Sciatic nerve (tissue), 2 donors: Measurements from ENCODE around the gene SYNPR. TPM values are rescaled to one million over a fixed set of nuclear protein-coding genes. Genes with fewer than 3 reads are reported as not detected.

Source experiments
- ATAC-seq: fragments of 200-7000 bp; cut with Tn5 transposase; one replicate; pipeline ENCODE4 v1.9.1; 2020; ENCODE audit warnings: mild to moderate bottlenecking, moderate library complexity
- DNase-seq: peaks from one replicate; pipeline ENCODE4 v3.0.0-alpha.2; 2020; ENCODE audit warnings: low spot score
- intact Hi-C: fragments of 100-400 bp; cut with DNase I; formaldehyde crosslinking; loops from one replicate; pipeline ENCODE4 v1.14.2; 2022
- total RNA-seq: library from RNA; stranded (reverse); fragmentation: NEBNext Ultra II Directional; extraction: Animal tissue kit (Norgen Biotek cat#: 25700); gene quantifications from one replicate; pipeline ENCODE4 v1.2.1, GENCODE V29; 2021
- donor health status: DM: no; HTN: no; CAD: no.
- donor health status: DM: no; HTN: no; CAD: no.

Gene SYNPR
- total RNA-seq, 1 donor from 2014 or later, result not detected

- intact Hi-C loops, result no loop called here
- no peak for ATAC-seq
- no peak for DNase-seq
Observed at GRCh38 chr3:63441262-63441661, 163.2 kb downstream of the SYNPR start.

GRCh38 chr3:63442918-63443317 lies 164.8 kb downstream of the SYNPR start:
- intact Hi-C loops, result no loop called here
- ATAC-seq (no peak), DNase-seq (no peak)

DNA sequence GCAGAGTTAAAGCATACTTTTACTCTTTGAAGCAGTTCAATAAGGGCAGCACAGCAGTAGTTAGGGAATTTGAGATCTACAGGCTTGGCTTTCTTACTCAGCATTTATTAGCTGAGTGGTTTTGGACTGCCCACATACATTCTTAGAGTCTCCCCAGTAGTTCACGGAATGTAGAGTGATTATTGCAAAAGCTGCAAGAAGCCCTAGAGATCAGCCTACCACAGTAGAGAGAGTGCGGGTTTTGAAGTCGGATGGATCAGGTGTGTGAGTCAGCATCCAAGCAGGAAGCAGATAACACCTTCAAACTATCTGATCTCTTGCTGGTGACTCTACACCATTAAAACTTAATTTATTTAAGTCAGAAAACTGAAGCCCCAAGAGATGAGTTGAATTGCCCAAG lies 171.9 kb downstream of the SYNPR start:
- DNase-seq (no peak), ATAC-seq (no peak)
- intact Hi-C loops, result no loop called here

DNA sequence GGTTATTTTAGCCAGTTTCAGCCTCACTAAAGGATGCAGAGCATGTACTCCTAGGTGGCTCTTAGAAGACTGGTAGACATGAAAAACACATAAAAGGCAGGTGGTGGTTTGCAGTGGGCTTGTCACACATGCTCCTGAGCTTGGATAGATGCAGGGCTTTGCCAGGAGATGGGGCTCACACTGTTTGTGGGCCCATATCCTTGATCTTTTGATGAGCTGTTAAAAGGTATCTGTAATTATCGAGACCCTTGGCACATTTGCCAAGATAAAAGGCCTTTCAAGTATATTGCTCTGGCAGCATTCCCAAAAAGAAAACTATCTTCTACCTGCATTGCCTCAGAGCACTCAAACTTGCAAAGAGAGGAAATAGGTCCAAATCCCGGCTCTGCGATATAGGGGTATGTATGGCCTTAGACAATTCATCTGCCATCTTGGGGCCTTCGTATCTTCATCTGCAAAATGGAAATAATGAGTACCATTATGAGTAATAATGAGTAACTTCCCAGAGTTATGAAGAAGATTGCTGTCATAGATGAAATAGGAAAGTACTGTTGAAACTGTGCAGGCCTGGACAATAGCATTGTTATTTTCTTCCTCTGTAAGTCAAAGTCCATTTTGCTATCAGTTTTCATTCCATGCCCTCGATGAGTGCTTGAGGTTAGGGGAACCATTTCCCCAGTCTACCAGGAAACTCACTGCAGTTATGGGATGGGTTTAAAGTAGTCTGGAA lies 172.7 kb downstream of the SYNPR start:
- DNase-seq (no peak), ATAC-seq (no peak)
- intact Hi-C loops, result no loop called here

DNA sequence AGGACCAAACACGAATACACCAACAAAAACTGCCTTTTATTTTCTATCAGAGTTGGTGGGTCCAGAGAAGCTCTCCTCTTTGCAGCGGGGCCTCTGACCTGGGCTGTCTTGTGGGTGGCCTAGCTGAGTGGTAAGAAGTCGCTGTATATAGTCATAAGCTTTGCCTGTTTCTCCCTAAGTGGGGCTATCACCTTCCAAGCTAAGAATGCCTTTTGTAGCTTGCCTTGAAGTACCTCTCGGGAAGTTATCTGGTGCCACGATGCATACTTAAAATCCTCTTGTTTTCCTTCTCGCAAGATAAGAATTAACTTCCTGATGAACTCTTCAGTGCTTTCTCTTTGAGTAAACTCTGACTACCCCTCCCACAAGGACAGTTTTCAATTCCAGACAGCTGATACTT lies 178.8 kb downstream of the SYNPR start:
- DNase-seq (no peak), ATAC-seq (no peak)
- intact Hi-C loops, result no loop called here

DNA sequence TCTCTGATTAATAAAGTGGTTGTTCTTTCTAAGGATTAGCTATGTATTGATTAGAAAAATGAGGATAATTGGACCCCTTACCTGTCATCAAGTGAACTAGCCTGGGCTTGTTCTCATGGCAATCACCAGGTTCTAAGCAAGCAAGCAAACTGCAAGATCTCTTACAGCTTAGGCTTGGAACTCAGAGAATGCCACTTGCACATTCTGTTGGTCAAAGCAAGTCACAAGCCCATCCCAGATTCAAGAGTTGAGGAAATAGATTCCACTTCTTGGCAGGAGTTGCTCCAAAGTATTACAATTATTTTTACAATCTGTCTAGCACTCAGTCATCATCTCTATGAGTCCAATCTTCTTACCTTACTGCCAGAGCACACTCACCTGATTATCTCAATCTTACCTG lies 180.3 kb downstream of the SYNPR start:
- DNase-seq (no peak), ATAC-seq (no peak)
- intact Hi-C loops, result no loop called here

DNA sequence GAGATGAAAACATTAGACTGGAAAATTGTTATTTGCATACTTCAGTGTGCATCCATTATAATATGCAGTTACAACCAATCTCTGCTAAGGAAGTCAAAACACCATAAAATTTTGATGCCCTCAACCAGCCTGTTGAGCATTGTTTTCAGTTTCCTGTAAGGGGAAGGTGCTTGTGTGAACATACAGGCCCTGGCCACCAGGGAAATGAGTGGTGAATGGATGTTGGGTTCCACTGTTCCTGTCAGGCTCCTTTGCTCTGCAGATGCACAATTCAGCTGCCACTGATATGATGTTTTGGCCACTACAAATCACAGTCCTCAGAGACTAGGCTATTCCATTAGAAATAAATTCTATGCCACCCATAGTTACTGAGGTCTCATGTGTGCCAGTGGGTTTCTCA lies 184.6 kb downstream of the SYNPR start:
- DNase-seq, result no peak
- ATAC-seq, result no peak
- intact Hi-C loops, result no loop called here

GRCh38 chr3:63467392-63467791 lies 189.3 kb downstream of the SYNPR start:
- no peak for DNase-seq
- intact Hi-C loops, result no loop called here
- no peak for ATAC-seq

GRCh38 chr3:63470745-63471144 lies 192.6 kb downstream of the SYNPR start:
- intact Hi-C loops, result no loop called here
- no peak for DNase-seq
- no peak for ATAC-seq

DNA sequence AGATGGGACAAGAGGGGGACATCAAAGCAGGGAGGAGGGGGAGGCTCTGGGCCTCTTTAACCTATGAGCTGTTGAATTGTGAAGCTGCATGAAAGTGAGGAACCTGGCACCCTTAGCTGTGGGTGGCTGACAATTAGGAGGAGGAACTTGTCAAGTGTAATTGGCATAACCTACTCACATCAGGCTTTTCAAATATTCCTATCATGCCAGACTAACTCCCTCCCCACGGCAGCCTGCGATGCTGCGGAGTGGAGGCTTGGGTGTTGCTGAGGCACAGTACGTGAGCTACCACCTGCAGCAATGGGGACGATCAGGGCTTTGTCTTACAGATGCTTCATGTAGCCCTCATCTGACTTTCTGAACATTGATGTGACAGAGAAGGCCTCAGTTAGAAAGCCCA lies 193.7 kb downstream of the SYNPR start:
- intact Hi-C loops, result no loop called here
- DNase-seq (no peak), ATAC-seq (no peak)

DNA sequence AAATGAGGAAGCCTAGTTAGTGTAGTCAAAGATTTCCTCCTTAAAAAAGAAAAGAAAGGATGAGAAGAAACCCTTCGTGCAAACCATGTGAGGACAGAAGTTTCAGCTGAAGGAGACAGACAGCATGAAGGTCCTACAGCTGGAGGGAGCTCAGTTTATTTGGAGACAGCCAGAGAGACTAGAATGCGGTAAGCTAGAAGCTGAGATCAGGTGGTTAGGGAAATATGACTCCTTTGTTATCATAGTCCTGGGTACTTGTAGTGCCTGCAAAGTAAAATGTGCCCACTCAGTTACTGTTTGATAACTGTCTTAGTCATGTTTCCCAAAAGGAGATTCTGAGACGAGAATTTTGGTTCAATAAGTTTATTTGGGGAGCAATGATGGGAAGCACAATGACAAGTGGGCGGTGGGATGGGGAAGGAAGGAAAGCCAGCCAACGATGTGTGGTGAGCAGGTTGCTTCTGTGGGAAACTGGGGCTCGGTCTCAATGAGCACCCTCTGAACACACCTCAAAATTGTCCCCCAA lies 195.6 kb downstream of the SYNPR start:
- ATAC-seq (no peak), DNase-seq (no peak)
- intact Hi-C loops, result no loop called here

- DNase-seq (no peak), ATAC-seq (no peak)
- intact Hi-C loops, result no loop called here
Observed at GRCh38 chr3:63474828-63475518, 196.9 kb downstream of the SYNPR start.

GRCh38 chr3:63477494-63478129 lies 199.5 kb downstream of the SYNPR start:
- ATAC-seq (no peak), DNase-seq (no peak)
- intact Hi-C loops, result no loop called here

- DNase-seq (no peak), ATAC-seq (peak; percentile 69)
- intact Hi-C loops, result no loop called here
Observed at GRCh38 chr3:63478990-63479660, 201.0 kb downstream of the SYNPR start.

- DNase-seq, result no peak
- peak; percentile 32 for ATAC-seq
- intact Hi-C loops, result no loop called here
Observed at GRCh38 chr3:63479661-63480035, 201.5 kb downstream of the SYNPR start.

GRCh38 chr3:63481627-63482026 lies 203.5 kb downstream of the SYNPR start:
- ATAC-seq (no peak), DNase-seq (no peak)
- intact Hi-C loops, result no loop called here

DNA sequence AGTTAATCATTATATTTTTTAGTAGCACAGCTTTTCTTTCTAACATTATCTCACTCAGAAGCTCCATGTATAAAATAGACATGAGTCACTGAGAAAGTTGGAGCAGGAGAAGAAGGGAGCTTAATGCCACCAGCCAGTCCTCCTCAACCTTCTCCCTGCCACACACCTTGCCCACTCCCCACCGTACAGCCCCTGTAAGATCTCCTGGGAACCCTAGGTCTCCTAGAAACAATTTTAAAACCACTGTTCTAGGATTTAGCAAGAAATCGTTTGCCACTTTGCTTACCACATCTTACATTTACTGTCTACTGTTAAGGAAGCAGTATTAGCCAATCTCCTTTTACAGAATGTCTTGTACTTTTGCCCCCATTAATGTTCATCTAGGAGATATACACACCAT lies 204.2 kb downstream of the SYNPR start:
- DNase-seq (no peak), ATAC-seq (no peak)
- intact Hi-C loops, result no loop called here

DNA sequence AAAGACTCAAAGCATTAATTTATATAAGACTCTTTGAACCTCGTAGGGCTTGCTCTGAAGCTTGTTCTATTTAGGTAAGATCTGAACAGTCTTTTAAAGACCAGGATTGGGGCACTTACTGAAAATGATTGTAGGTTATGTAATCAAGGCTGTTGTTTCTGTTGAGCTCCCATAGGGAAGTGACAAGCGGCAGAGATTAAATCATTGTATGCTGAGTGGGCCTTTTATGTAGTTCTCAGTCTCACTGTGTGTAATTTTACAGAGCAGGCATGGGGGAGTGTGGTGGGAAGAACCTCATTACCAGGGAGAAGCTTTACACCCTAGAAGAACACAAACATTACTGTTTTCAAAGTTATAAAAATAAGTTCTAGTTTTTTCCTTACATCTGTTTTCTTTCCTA lies 214.4 kb downstream of the SYNPR start:
- ATAC-seq (no peak), DNase-seq (no peak)
- intact Hi-C loops, result no loop called here

DNA sequence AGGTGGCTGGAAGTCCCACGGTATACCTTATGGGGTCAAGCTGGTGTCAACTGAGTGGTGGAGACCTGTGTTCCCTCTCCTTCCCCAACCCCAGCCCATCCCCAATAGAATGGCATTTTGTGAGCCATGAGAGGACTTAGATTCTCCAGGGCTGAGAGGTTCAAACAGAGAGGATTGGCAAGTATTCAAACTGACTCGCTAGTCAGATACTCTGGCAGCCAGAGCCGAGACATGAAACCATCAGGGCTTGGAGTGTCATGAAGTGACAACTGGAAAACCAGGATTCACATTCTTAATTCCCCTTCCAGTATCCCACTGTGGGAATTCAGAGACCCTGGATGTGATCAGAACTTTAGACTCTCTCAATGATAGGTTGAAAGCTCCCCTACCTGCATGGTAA lies 215.0 kb downstream of the SYNPR start:
- intact Hi-C loops, result no loop called here
- ATAC-seq (no peak), DNase-seq (no peak)

DNA sequence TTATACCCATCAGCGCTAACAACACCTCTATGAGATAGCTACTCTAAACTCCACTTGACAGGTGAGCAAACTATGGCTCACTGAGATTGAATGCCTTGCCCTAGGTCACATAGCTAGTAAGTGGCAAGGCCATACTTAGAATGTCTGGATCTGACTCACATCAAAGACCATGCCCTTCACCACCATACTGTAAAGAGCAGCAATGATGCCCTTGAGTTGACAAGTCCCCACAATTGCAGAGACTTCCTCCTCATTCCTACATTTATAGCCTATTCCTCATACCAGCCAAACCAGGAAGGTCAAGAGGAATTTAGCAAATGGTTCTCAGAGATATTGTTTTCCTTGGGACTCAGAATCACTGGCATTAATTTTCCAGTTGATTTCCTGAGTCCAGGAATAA lies 216.5 kb downstream of the SYNPR start:
- no peak for ATAC-seq
- no peak for DNase-seq
- intact Hi-C loops, result no loop called here
